A549 treated with DMSO at 1 μM for 4 hours (cell line): ENCODE data around the gene MORF4L1. TPM values are rescaled to one million over a fixed set of nuclear protein-coding genes. Genes with fewer than 3 reads are reported as not detected.

Experiments used
- total RNA-seq: library from RNA; stranded (reverse); fragments of 200-300 nt; extraction: Qiagen RNA extraction; gene quantifications from 5 replicates; pipeline ENCODE4 v1.2.3, GENCODE V29; 2022; ENCODE audit warnings: low read depth

MORF4L1 gene
- total RNA-seq, result 340 to 594 TPM (median 390 TPM) in 5 replicates

GRCh38 chr15:78872155-78872971 is at the start of gene MORF4L1:
Gene MORF4L1 (plus strand): TSS chr15:78872890. CDS start chr15:78873018, 128 bp downstream.

DNA sequence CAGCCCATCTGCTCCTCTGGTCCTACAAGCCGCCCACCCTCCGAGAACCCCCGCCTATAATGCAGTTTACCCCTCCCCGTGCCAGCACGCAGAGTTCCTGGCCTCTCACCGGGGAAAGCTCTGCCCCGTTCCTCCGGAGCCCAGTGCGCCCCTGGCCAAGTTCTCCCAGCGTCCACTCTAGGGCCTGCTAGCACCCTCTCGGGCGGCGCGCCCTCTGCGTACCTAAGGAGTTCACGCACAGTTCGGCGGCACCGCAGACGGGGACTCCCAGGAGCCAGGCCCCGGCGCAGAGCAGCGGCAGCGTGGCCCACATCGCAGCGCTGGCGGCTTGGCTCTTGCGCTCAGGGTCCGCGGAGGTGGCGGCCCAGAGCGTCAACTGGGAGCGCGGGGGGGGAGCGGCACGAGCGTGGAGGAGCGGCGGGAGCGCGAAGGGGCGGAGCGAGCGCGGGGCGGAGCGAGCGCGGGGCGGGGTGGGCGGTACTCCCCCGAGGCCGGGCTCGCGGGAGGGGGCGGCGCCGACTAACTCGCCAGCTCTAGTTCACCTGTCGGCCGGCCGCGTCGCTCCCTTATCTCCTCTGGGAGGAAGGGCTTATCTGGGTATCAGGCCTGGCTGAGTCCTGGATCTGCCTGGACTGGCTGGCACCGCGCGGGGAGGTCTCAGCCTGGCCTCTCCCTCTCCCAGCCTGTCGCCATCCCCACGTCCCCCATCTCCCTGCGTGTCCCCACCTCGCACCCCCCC is 72.1 kb downstream of the MORF4L1 start, which contains the start of gene CTSH:
Gene CTSH, minus strand, starts transcription at position 378 of the 739 bp plus-strand sequence. Its CDS starts 65 bp downstream, at position 313.

Other genes with a start within 250 kb of the MORF4L1 start
- gene CHRNB4, start 231.7 kb upstream of the MORF4L1 start, total RNA-seq, result 0.73 to 1.7 TPM (median 0.95 TPM) in 5 replicates
- gene ADAMTS7, start 61.4 kb upstream of the MORF4L1 start, total RNA-seq, result 2.8 to 3.8 TPM (median 3.4 TPM) in 5 replicates
- gene CTSH, start 72.2 kb downstream of the MORF4L1 start, total RNA-seq, result 45.5 to 52.9 TPM (median 49.5 TPM) in 5 replicates
- 0.22 to 0.55 TPM (median 0.39 TPM) in 5 replicates for gene RASGRF1, start 217.9 kb downstream of the MORF4L1 start, total RNA-seq